ENCODE results near the gene OBSCN.

Gene OBSCN

GRCh38 chr1:228358039-228358763 lies 150.4 kb downstream of the OBSCN start:
- no peak for DNase-seq (ENCODE audit: low read depth)

DNA sequence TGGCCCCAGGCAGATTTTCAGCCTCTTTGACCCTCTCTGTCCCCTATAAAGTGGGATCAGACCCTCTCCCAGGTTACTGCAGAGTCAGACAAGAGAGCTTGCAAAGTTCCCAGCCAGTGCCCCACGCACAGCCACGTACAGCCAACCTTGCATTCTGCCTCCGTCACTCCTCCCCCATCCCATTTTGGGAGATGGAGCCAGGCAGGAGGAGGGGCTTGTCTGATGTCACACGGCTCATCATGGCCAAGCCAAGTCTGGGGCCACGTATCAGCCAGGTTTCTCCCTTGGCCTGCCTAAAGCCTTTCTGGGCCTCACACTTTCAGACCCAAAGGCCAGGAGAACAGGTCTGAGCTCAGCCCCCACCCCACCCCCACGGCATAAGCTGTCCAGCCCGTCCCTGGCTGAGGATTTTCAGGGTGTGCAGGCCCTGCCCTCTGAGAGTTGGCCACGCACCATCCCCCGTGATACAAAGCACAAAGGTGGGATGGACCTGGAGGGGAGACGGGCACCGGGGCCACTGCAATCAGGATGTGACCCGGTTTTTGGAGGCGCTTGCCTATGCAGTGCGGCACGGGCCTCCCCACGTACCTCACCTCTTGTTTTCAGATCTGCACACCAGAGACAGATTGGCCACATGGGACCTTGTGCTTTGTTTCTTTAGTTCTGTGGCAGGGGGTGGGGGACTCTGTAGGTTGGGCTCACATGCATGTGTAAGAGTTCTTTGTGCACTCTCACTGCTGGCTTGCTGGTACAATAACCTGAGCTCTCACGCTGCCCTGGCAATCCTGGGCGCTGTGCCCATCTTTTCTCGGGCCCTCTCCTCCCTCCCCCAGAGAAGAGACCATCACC lies 151.1 kb downstream of the OBSCN start:
- no peak for DNase-seq (ENCODE audit: low read depth)

DNA sequence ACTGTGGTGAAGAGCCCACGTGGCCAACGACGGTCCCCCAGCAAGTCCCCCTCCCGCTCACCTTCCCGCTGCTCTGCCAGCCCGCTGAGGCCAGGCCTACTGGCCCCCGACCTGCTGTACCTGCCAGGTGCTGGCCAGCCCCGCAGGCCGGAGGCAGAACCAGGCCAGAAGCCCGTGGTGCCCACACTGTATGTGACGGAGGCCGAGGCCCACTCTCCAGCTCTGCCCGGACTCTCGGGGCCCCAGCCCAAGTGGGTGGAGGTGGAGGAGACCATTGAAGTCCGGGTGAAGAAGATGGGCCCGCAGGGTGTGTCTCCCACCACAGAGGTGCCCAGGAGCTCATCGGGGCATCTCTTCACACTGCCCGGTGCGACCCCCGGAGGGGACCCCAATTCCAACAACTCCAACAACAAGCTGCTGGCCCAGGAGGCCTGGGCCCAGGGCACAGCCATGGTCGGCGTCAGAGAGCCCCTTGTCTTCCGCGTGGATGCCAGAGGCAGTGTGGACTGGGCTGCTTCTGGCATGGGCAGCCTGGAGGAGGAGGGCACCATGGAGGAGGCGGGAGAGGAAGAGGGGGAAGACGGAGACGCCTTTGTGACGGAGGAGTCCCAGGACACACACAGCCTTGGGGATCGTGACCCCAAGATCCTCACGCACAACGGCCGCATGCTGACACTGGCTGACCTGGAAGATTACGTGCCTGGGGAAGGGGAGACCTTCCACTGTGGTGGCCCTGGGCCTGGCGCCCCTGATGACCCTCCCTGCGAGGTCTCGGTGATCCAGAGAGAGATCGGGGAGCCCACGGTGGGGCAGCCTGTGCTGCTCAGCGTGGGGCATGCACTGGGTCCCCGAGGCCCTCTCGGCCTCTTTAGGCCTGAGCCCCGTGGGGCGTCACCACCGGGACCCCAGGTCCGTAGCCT lies 152.0 kb downstream of the OBSCN start:
- no peak for DNase-seq (ENCODE audit: low read depth)

DNA sequence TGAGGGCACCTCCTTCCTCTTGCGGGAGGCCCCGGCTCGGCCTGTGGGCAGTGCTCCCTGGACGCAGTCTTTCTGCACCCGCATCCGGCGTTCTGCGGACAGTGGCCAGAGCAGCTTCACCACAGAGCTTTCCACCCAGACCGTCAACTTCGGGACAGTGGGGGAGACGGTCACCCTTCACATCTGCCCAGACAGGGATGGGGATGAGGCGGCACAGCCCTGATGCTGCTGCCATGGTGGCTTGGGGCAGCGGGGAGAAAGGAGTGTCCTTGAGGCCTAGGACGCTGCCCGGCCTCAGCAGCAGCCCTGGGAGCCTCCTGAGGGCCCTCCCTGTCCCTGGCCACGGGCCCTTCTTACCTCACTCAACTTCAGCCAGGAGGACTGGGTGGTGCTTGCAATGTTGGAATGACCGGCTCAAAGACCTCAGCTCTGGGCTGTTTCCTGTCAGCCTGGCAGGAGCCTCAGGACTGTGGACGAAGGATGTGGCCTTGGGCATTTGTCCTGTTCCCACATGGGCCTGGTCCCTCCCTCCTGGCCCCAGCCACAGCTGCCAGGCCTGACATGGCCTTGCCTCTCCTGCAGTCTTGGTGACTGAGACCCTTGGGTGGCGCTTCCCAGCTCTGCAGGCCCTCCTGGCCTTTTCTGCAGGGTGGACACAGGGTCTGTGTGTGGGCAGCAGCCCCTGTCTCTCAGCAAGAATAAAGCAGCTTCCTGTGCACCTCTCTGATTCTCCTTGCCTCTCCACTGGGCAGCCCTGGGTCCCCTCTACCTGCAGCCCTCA lies 152.9 kb downstream of the OBSCN start:
- DNase-seq (ENCODE audit: low read depth), result no peak

GRCh38 chr1:228361314-228362140 lies 153.7 kb downstream of the OBSCN start:
- DNase-seq (ENCODE audit: low read depth), result no peak

- no peak for DNase-seq (ENCODE audit: low read depth)
Measured at GRCh38 chr1:228362141-228362883, 154.5 kb downstream of the OBSCN start.

GRCh38 chr1:228362884-228363450 lies 155.1 kb downstream of the OBSCN start:
- no peak for DNase-seq (ENCODE audit: low read depth)

DNA sequence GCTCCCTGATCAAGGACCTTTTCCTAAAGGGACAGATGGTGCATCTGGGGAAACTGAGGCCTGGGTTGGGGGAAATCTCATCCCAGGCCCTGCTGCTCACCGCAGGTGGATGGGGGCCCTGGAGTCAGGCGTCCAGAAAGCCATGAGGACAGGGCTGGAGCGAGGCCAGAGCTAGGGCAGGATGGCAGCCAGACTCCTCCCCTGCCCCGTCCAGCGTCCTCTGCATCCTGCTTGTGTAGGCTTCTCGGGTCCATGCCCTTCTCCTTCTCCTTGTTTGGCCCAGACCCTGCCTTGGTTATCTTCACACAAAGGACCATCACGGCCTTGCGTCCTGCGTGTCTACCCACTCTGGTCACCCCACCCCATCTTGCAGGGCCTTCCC lies 155.8 kb downstream of the OBSCN start:
- DNase-seq (ENCODE audit: low read depth), result no peak

DNA sequence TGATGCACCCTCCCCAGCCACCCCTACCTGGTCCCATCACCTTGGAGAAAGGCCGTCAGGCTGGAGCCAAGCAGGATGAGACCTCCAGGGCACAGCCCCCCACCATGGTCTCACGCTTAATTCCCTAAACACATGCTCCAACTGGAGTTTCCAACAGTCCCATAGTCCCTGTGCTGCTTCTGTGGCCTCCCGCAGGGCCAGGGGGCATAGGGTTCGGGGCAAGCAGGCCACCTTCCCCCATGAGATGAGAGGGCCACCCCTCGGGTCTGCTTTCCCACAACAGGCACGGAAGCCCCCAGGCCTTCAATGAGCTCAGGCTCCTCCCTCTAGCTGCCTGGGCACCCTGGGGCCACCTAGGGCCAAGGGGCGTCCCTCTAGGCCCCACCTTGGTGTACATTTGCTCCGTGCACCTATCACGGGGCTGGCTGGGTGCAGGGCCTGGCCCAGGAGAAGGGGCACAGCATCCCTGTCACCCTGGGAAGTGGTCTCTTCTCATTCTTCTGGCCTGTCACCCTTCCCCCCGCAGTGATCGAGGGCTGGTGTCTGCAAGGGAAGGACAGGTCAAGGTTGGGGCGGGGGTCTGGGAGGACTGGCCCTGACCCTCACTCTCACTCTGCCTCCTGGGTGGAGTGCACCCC lies 156.3 kb downstream of the OBSCN start:
- no peak for DNase-seq (ENCODE audit: low read depth)

GRCh38 chr1:228364706-228365213 lies 156.9 kb downstream of the OBSCN start:
- DNase-seq (ENCODE audit: low read depth), result no peak

GRCh38 chr1:228365271-228366061 lies 157.6 kb downstream of the OBSCN start:
- DNase-seq (ENCODE audit: low read depth), result no peak

- DNase-seq (ENCODE audit: low read depth), result no peak
Measured at GRCh38 chr1:228366062-228366865, 158.4 kb downstream of the OBSCN start.

- DNase-seq (ENCODE audit: low read depth), result no peak
Measured at GRCh38 chr1:228366866-228367741, 159.3 kb downstream of the OBSCN start.

GRCh38 chr1:228367798-228368791 lies 160.3 kb downstream of the OBSCN start:
- DNase-seq (ENCODE audit: low read depth), result peak; percentile 54
